ENCODE data around the gene HMGN3. TPM values are rescaled to one million over a fixed set of nuclear protein-coding genes. Genes with fewer than 3 reads are reported as not detected.

HMGN3 gene
- polyA plus RNA-seq, 5 donors = 244 to 305 (median 268) TPM

DNA sequence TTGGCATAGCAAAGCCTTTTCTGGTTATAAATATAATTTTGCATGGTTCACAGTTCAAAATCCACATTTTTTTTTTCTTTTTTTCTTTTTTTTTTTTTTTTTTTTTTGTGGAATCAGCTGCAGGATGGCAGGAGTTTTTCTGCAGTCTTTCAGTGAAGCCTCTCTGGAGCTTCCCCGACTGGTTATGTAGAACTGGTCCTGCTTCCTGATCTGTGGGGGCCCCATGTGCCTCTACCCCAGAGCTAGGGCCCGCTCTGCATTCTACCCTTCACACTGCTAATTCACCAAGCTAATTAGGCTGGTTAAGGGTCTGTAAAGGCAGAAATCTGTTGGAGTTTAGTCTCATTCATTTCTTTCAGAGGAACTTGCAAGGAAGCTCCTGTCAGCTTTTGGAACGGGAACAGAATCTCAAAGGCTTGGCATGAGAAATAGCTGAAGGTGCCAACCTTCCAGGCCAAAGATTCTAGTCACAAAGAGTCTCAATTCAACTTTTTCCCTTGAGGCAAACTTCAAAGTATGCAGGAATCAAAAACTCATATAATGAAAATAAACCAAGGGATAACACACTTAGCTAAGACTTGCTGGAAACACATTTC, 45.5 kb downstream of the HMGN3 start:
- DNase-seq = no peak

DNA sequence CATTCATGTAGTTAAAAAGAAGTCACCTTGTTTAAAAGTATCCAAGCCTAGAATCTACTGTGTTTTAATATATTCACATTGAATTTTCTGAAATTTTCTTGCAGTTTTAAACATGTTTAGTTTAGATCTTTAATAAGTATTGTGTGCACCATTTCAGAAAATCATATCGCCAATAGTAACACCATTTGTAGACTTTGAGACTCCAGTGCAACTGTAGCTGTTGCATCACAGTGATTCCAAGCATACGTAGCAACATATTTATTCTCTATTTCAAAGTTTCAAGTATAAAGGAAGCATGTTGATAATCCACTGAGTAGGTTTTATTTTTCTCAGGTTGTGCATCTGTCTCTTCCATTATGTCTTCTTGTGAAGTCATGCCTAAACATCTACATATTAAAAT, 46.4 kb downstream of the HMGN3 start:
- no peak for DNase-seq

- DNase-seq = no peak
Measured at GRCh38 chr6:79186564-79186963, 47.9 kb downstream of the HMGN3 start.

- DNase-seq = no peak
Measured at GRCh38 chr6:79184641-79185040, 49.8 kb downstream of the HMGN3 start.

GRCh38 chr6:79184086-79184485, 50.4 kb downstream of the HMGN3 start:
- no peak for DNase-seq

GRCh38 chr6:79180052-79180451, 54.4 kb downstream of the HMGN3 start:
- DNase-seq = peak; percentile 32 to 36

DNA sequence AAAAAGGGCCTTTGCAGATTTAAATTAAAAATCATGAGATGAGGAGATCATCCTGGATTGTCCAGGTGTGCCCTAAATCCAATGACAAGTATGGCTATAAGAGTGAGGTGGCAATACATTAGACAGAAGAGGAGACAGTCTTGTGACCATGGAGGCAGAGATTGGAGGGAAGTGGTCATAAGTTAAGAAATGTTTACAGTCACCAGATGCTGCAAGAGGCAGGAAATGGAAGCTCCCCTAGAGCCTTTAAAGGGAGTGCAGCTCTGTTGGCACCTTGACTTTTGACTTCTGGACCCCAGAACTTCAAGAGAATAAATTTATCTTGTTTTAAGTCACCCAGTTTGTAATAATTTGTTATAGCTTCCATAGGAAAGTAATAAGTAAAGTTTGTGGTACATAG, 61.1 kb downstream of the HMGN3 start:
- DNase-seq = no peak

DNA sequence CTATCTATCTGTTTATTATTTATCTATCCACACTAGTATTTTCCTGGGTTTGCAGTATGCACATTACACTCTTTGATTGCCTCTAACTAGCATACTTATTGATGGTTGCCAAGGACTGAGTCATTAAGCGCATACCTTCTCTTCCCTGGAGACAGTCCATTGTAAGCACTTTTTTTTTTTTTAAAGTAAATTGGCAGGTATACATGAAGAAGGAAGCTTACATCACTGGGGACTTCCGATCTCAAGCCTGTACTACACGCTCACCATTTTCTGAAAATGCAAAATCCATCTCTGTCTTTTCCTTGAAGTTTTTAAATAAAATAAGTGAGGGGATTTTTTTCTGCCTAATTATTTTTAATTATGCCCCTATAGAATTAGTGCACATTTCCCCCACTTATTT, 63.5 kb downstream of the HMGN3 start:
- DNase-seq = no peak

GRCh38 chr6:79170431-79170830, 64.1 kb downstream of the HMGN3 start:
- DNase-seq = no peak

DNA sequence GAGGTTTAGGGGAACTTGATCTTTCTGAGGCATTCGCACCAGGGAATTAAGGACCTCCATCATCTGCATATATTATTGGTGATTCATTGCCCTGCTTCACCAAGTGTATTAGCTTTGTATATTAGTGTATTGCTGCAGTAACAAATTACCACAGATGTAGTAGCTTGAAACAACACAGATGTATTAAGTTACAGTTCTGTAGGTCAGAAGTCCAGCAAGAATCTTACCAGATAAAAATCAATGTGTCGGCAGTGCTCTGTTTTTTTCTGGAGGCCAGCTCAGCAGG, 65.8 kb downstream of the HMGN3 start:
- no peak for DNase-seq

- no peak for DNase-seq
Measured at GRCh38 chr6:79167931-79168694, 66.4 kb downstream of the HMGN3 start.

- no peak for DNase-seq
Measured at GRCh38 chr6:79159846-79160245, 74.6 kb downstream of the HMGN3 start.

GRCh38 chr6:79158856-79159516, 75.5 kb downstream of the HMGN3 start:
- DNase-seq = no peak

DNA sequence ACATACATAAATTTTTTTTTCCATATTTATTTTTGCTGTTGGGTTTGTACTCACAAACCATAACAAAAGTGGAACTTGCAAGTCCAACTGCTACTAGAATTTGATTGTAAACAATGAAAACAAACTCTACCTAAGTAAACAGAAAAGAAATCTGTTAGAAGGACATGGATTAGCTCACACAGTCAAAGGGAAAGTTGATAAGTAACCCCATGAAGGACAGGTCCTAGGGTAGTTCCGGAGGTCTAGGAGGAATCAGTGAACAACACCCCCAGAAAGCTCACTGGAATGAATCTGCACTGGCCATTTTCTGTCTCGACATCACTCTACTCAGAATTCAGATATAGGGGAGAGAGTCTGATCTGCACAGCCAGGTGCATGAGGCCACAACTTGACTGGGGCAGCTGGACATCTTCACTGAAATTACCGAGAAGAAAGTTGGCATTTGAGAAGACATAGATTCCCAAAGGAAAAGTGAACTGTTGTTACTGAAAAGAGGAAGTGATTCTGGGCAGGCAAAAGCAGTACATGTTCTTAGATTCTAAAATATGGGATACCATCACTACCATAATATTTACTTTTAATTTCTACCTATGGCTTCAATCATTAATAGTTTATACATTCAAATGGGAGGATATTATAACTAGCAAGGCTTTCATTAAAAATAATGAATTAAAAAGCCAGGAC, 76.4 kb downstream of the HMGN3 start:
- DNase-seq = no peak

GRCh38 chr6:79152269-79152737, 82.2 kb downstream of the HMGN3 start:
- no peak for DNase-seq

Other genes with a start within 250 kb of the HMGN3 start
- 10 to 100 TPM; 39.4 to 82.9 (median 73.1) TPM for gene PHIP, start 156.4 kb downstream of the HMGN3 start, polyA plus RNA-seq (ENCODE audit: insufficient read depth in 1 of 5, insufficient read length in 5 of 5, low replicate concordance in 1 of 5)

Measured in right lung (tissue), 5 donors.